K562 (cell line): ENCODE measurements around the gene BIRC6. TPM values are rescaled to one million over a fixed set of nuclear protein-coding genes. Genes with fewer than 3 reads are reported as not detected.

Source experiments
- ATAC-seq: fragments of 200-7000 bp; cut with Tn5 transposase; 3 replicates; pipeline ENCODE4 v1.9.1; 2020; ENCODE audit warnings: moderate library complexity
- BruUV-seq: library from RNA; stranded (reverse); fragments of 400-500 nt; replicated peaks from 2 replicates; lab custom pipeline; 2021; lab: Mats Ljungman, UMichigan
- CTCF ChIA-PET: fragments of 300-600 bp; formaldehyde crosslinking; extraction: SDS; loops from one replicate; lab custom pipeline; 2021; ENCODE audit warnings: low intra/inter-chr PET ratio; lab: Yijun Ruan, JAX
- POLR2A ChIA-PET: fragments of 300-600, 350-650 bp; sonication (Branson Sonifier 250); formaldehyde crosslinking; extraction: SDS; loops from one replicate; lab custom pipeline; 2021; ENCODE audit warnings: antibody characterized with exemption, inconsistent platforms; lab: Yijun Ruan, JAX
- DNase-seq, 4 experiments: peaks; one replicate each; pipeline versions ENCODE4 v3.0.0 to v3.0.0-alpha.2; 2011 to 2018; ENCODE audit warnings: low spot score in 3 of 4, mixed read lengths in 3 of 4; ENCODE audit errors: extremely low read depth in 1 of 4
- FAIRE-seq: peaks from 2 replicates; lab custom pipeline; 2011; peaks lifted over from hg19 to GRCh38; lab: Jason Lieb, UNC
- H2AFZ ChIP-seq: 2 replicates; pipeline ENCODE4 v1.6.0; 2011; ENCODE audit warnings: low read depth, low read length, control low read depth, inconsistent platforms
- H3K27ac ChIP-seq: fragments of 200-600 bp; 3 replicates; pipeline ENCODE4 v1.8.0; 2011; ENCODE audit warnings: low read depth, mild to moderate bottlenecking, control low read depth, inconsistent platforms, low read length, moderate library complexity, mixed read lengths; ENCODE audit errors: extremely low read depth
- H3K27me3 ChIP-seq, 2 experiments: fragments of 300-600 bp in 1 of 2; 2 replicates in 1 of 2; 3 replicates in 1 of 2; pipeline versions ENCODE4 v1.6.0 to v1.8.0; 2011; ENCODE audit warnings: inconsistent platforms in 2 of 2, low read length in 2 of 2, mild to moderate bottlenecking in 1 of 2, mixed read lengths in 1 of 2, moderate library complexity in 1 of 2; ENCODE audit not compliant: control insufficient read depth in 2 of 2, insufficient read depth in 2 of 2
- H3K36me3 ChIP-seq: fragments of 300-600 bp; 3 replicates; pipeline ENCODE4 v1.8.0; 2011; ENCODE audit warnings: mild to moderate bottlenecking, low read length, inconsistent platforms; ENCODE audit not compliant: control insufficient read depth, insufficient read depth
- H3K4me1 ChIP-seq, 2 experiments: fragments of 200-600 bp in 1 of 2; replicated peaks in 1 of 2; 2 replicates in 1 of 2; 3 replicates in 1 of 2; pipeline versions ENCODE4 v1.5.1 to v1.8.0; 2011; ENCODE audit warnings: inconsistent platforms in 2 of 2, low read length in 2 of 2, mild to moderate bottlenecking in 1 of 2, mixed read lengths in 1 of 2, moderate library complexity in 1 of 2; ENCODE audit not compliant: control insufficient read depth in 2 of 2, insufficient read depth in 2 of 2
- H3K4me2 ChIP-seq: 2 replicates; pipeline ENCODE4 v1.6.1; 2011; ENCODE audit warnings: low read length, control low read depth, inconsistent platforms, mixed read lengths; ENCODE audit not compliant: insufficient read depth
- H3K4me3 ChIP-seq: fragments of 200-600 bp; sonication (generic), shearing (Covaris generic); 2 replicates; pipeline ENCODE4 v1.5.1; 2016; ENCODE audit warnings: control low read depth, inconsistent platforms
- H3K79me2 ChIP-seq: fragments of 200-600 bp; 3 replicates; pipeline ENCODE4 v1.8.0; 2011; ENCODE audit warnings: low read length, inconsistent platforms; ENCODE audit not compliant: control insufficient read depth, insufficient read depth
- H3K9ac ChIP-seq, 2 experiments: 2 replicates each; pipeline versions ENCODE4 v1.6.0 to v1.6.1; 2011; ENCODE audit warnings: low read depth in 2 of 2, low read length in 2 of 2, control low read depth in 1 of 2, inconsistent platforms in 1 of 2, mild to moderate bottlenecking in 1 of 2, mixed read lengths in 1 of 2; ENCODE audit not compliant: insufficient read depth in 1 of 2
- H3K9me1 ChIP-seq: one replicate; pipeline ENCODE4 v1.6.0; 2011; ENCODE audit warnings: inconsistent platforms, mild to moderate bottlenecking, low read length, moderate library complexity; ENCODE audit not compliant: control insufficient read depth, insufficient read depth
- H3K9me3 ChIP-seq: replicated peaks from 2 replicates; pipeline ENCODE4 v1.5.1; 2011; ENCODE audit warnings: low read depth, low read length, inconsistent platforms; ENCODE audit not compliant: control insufficient read depth, insufficient read depth
- H4K20me1 ChIP-seq: replicated peaks from 2 replicates; pipeline ENCODE4 v1.6.1; 2011; ENCODE audit warnings: low read length, inconsistent platforms, mixed read lengths; ENCODE audit not compliant: control insufficient read depth, insufficient read depth
- C11orf30 ChIP-seq: fragments of 450-650 bp; IDR thresholded peaks from 2 replicates; pipeline ENCODE4 v1.6.1; 2016; ENCODE audit warnings: low read depth, mild to moderate bottlenecking
- CTBP1 ChIP-seq: fragments of 450-650 bp; IDR thresholded peaks from 2 replicates; pipeline ENCODE4 v1.6.1; 2016; ENCODE audit warnings: borderline replicate concordance
- GATA2 ChIP-seq: sonication (generic); formaldehyde crosslinking; IDR thresholded peaks from 2 replicates; pipeline ENCODE4 v1.4.0; 2020; ENCODE audit warnings: mild to moderate bottlenecking, missing genetic modification reagents
- MTA2 ChIP-seq: fragments of 450-650 bp; IDR thresholded peaks from 2 replicates; pipeline ENCODE4 v1.6.1; 2016; ENCODE audit warnings: low read depth
- ZBTB40 ChIP-seq, 2 experiments: fragments of 450-650 bp in 1 of 2; sonication (generic) in 1 of 2; formaldehyde crosslinking in 1 of 2; IDR thresholded peaks; 2 replicates each; pipeline versions ENCODE4 v1.7.1 to v1.9.0; 2016 to 2022; ENCODE audit warnings: inconsistent platforms in 1 of 2, mild to moderate bottlenecking in 1 of 2, missing genetic modification reagents in 1 of 2
- ZNF143 ChIP-seq: sonication (generic); formaldehyde crosslinking; IDR thresholded peaks from 2 replicates; pipeline ENCODE4 v1.9.0; 2022; ENCODE audit warnings: mild to moderate bottlenecking, missing genetic modification reagents
- ZNF316 ChIP-seq: fragments of 450-650 bp; IDR thresholded peaks from 2 replicates; pipeline ENCODE4 v1.6.1; 2016
- WGBS: fragments of 100-300 bp; shearing (Covaris generic); methylation state at CpG from one replicate; pipeline ENCODE4 v1.1.6; 2016; ENCODE audit warnings: low coverage, mixed read lengths; ENCODE audit not compliant: insufficient coverage; ENCODE audit errors: missing lambda C conversion rate; 5-methylcytosine and 5-hydroxymethylcytosine counted together
- in situ Hi-C: fragments of 300-500 bp; cut with MboI; formaldehyde crosslinking; loops from 4 replicates; pipeline ENCODE4 v1.15.0; 2018; ENCODE audit warnings: inconsistent platforms, mixed read lengths
- intact Hi-C: fragments of 100-400 bp; cut with micrococcal nuclease; formaldehyde crosslinking; loops from 2 replicates; pipeline ENCODE4 v1.14.2; 2022
- polyA plus RNA-seq, 8 experiments: library from polyadenylated mRNA; depleted of rRNA in 4 of 8; stranded (reverse) in 5 of 8; unstranded in 3 of 8; fragments of >200 nt; fragmentation: Nextera tagmentation in 2 of 8; fragmentation: Illumina TruSeq in 1 of 8; extraction: Ambion mirVana in 2 of 8; extraction: Trizol in 1 of 8; gene quantifications; 2 replicates each; pipeline versions ENCODE4 v1.2.1 to v1.2.3, GENCODE V29; 2011 to 2014; ENCODE audit warnings: inconsistent platforms in 1 of 8, missing spikeins in 1 of 8
- total RNA-seq, 7 experiments: library from RNA; depleted of rRNA in 6 of 7; stranded (reverse); fragments of >200 nt in 6 of 7; fragmentation: Illumina TruSeq in 2 of 7; extraction: Trizol in 2 of 7; gene quantifications; 2 replicates each; pipeline versions ENCODE4 v1.2.1 to v1.2.3, GENCODE V29; 2011 to 2021; ENCODE audit warnings: low replicate concordance in 1 of 7
- TF ChIP-seq, protein P1 (sequence below): sonication (generic); formaldehyde crosslinking; IDR thresholded peaks from 2 replicates; pipeline ENCODE4 v1.8.1; 2023; ENCODE audit warnings: mild to moderate bottlenecking, missing genetic modification reagents

Gene BIRC6
- total and polyA plus RNA-seq, 9 of the 15 experiments (the other 6 are each of a cell fraction or from before 2014, with no cell fraction given): 18.8 to 110 (median 49.8) TPM

GRCh38 chr2:32504877-32505478, 148.2 kb downstream of the BIRC6 start:
- in situ Hi-C loops: no loop called here

More at GRCh38 chr2:32504877-32505478, 148.2 kb downstream of the BIRC6 start:
- no peak overlapping the region for H3K4me3 ChIP-seq
- FAIRE-seq (no peak), ATAC-seq (peak; percentile 64), DNase-seq (no peak)
- H3K27me3 ChIP-seq: no peaks in the 10 kb centered on the region
- WGBS: 96% methylated on average over 3 of the region's 3 CpGs
- no peak overlapping the region for H3K27ac ChIP-seq
- H4K20me1 ChIP-seq: no peaks in the 10 kb centered on the region
- BruUV-seq: no TSS peak
- H3K9me3 ChIP-seq: no peaks in the 10 kb centered on the region
- H3K4me1 ChIP-seq: no peaks in the 10 kb centered on the region
- H2AFZ ChIP-seq: no peak overlapping the region
- ChIA-PET POLR2A (no interaction called here), CTCF (no interaction called here)
- H3K9ac ChIP-seq: no peak overlapping the region
- peaks cover 82% of the 10 kb centered on the region for H3K36me3 ChIP-seq
- intact Hi-C loops: no loop called here
- no peak overlapping the region for H3K4me2 ChIP-seq
- TF ChIP-seq GATA2 (CRISPR knock-in tag) (no peak), ZNF316 (peak; percentile 66; the same call in 1 of the 2 replicates), MTA2 (no peak), C11orf30 (peak; percentile 54; the same call in 1 of the 2 replicates), CTBP1 (no peak), ZBTB40 (IDR thresholded peaks at IDR 0.05) (no peak), ZBTB40 (CRISPR knock-in tag; IDR thresholded peaks at IDR 0.05) (no peak), ZNF143 (CRISPR knock-in tag) (no peak)
- TF ChIP-seq, protein P1, sequence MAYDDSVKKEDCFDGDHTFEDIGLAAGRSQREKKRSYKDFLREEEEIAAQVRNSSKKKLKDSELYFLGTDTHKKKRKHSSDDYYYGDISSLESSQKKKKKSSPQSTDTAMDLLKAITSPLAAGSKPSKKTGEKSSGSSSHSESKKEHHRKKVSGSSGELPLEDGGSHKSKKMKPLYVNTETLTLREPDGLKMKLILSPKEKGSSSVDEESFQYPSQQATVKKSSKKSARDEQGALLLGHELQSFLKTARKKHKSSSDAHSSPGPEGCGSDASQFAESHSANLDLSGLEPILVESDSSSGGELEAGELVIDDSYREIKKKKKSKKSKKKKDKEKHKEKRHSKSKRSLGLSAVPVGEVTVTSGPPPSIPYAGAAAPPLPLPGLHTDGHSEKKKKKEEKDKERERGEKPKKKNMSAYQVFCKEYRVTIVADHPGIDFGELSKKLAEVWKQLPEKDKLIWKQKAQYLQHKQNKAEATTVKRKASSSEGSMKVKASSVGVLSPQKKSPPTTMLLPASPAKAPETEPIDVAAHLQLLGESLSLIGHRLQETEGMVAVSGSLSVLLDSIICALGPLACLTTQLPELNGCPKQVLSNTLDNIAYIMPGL (CRISPR knock-in tag): no peak
- no peaks in the 10 kb centered on the region for H3K9me1 ChIP-seq
- H3K79me2 ChIP-seq: no peaks in the 10 kb centered on the region
